ENCODE measurements around the gene ANKRD27.

ANKRD27 gene

DNA sequence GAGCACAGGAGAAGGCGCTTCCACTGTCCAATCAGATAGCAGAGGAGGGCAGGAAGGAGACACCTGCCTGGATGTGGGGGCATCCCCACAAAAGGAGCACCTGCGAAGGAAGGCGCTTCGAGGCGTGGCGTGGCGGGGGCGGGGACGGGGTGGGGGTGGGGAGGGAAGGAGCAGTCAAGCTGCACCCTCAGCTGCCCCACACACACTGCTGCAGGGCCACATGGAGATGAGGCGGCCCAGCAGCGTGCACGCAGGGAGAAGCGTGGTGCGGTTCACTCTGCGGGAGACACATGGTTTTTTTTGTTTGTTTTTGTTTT is 21.4 kb downstream of the ANKRD27 start:
- DNase-seq (ENCODE audit: low read depth, low spot score) = no peak

GRCh38 chr19:32652894-32653598 is 21.9 kb downstream of the ANKRD27 start:
- peak; percentile 66 for DNase-seq (ENCODE audit: low read depth, low spot score)

GRCh38 chr19:32652331-32652730 is 22.6 kb downstream of the ANKRD27 start:
- DNase-seq (ENCODE audit: low read depth, low spot score) = peak; percentile 62

DNA sequence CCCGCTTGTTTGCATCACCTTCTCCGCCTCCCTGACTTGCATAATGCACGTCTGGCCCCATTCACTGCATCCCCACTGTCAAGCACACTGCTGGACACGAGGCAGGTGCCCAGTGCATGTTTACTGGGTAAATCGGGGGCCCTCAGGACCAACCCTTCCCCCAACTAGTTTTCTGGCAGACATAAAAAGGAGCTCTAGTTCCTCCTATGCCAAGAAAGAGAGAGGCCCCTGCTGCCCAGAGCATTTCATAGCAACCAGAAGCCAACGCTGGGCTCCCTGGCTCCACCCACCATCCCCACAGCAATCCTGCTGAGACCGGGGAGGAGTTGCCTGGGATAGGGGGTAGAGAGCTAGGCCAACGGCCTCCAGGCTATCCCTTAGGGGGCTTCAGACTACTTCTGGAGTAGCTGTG is 23.2 kb downstream of the ANKRD27 start:
- DNase-seq (ENCODE audit: low read depth, low spot score) = peak; percentile 95

DNA sequence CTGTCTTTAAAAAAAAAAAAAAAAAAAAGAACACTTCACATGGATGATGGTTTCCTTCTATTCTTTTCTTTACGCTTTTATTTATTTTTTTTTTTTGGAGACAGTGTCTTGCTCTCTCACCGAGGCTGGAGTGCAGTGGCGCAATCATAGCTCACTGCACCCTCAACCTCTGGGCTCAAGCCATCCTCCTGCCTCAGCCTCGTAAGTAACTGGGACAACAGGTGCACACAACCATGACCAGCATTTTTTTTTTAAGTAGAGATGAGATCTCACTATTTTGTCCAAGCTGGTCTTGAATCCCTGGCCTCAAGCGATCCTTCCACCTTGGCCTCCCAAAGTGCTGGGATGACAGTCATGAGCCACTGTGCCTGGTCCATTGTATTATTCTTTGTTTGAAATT is 24.3 kb downstream of the ANKRD27 start:
- no peak for DNase-seq (ENCODE audit: low read depth, low spot score)

DNA sequence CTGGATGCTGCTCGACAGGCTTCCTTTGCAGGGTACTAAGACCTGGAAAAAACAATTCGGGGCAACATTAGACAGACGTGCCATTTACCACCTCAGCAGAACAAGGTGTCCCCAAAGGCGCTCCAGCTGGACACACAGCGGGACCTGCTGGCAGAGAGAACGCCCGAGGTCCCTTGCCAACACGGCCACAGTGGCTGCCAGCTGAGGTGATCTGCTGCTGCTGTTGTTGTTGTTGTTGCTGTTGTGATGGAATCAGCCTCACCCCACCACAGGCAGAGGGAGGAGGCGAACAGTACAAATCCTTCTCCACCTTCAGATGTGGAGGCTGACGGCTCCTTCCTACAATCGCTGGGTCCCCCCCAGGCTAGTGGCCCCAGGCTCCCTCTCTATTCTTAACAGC is 25.2 kb downstream of the ANKRD27 start:
- no peak for DNase-seq (ENCODE audit: low read depth, low spot score)

DNA sequence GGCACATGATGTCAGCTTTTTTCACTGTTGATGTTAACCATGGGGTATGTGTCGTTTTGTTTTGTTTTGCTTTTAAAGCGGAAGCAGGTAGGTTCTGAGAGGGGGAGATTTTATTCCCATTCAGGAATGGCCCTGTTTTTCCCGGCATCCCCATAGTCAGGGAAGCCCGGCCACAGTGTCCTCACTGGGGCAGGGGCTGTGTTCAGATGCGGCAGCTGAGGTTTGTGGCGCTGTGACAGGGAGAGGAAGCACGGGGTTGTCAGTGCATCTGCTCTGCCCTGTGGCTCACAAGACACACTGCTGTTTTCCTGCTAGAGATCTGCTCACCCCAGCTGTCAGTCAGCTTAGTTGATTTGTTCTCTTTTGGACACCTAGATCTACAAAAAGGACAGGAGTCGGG is 27.6 kb downstream of the ANKRD27 start:
- DNase-seq (ENCODE audit: low read depth, low spot score) = no peak

- no peak for DNase-seq (ENCODE audit: low read depth, low spot score)
Measured at GRCh38 chr19:32646556-32646955, 28.4 kb downstream of the ANKRD27 start.

DNA sequence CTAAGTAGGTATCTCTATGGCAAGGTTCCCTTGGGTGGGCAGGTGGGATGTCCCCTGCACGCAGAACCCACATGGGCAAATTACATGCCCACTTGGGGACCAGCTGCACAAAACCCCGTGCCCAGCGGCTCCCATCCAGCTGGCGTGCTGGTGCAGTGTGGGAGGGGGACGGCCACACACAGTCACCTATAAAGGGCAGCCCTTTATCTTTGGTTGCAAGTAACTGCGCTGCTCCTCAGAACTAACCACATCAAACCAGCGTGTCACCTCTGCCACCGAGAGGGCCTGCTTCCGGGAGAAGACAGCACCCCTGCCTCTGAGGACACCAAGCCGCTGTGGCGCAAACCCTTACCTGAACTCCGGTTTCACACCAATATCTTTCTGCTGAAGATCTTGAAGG is 32.2 kb downstream of the ANKRD27 start:
- no peak for DNase-seq (ENCODE audit: low read depth, low spot score)

DNA sequence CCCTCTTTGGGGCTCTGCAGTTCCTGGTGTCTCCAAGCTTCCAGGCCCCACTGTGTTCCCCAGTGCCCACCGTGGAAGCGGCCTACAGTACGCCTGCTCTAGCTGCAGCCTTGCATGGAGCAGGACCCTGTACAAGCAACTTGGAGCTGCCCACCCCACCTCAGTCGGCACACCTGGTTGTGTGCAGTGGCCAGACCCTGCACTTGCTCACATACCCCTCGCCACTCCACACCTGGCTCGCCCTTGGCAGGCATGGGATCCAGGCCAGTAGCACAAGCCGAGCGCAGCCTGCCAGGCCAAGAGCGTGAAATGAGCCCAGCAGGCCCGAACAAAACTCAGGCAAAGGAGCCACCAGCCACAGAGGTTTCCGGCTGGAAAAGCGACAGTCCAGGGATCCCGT is 36.4 kb downstream of the ANKRD27 start:
- DNase-seq (ENCODE audit: low read depth, low spot score) = no peak

GRCh38 chr19:32637480-32637879 is 37.5 kb downstream of the ANKRD27 start:
- no peak for DNase-seq (ENCODE audit: low read depth, low spot score)

DNA sequence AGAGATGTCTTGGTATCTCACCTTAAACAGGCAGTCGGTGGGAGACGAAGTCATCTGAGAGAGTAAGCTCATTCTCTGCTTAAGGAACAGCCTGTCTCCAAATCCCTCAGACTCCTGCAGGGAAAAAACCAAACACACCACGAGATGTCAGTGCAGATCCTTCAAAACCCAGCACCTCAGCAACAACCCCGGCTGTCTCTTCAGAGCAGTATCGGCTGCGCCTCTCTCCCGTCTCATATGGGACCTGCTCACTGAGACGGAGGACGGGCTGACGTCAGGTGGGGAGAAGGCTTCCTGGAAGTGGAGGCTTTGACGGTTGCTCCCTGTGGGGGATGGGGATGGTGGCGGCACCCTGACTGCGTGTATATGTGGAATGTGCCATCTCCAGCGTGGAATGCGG is 43.6 kb downstream of the ANKRD27 start:
- peak; percentile 37 for DNase-seq (ENCODE audit: low read depth, low spot score)

DNA sequence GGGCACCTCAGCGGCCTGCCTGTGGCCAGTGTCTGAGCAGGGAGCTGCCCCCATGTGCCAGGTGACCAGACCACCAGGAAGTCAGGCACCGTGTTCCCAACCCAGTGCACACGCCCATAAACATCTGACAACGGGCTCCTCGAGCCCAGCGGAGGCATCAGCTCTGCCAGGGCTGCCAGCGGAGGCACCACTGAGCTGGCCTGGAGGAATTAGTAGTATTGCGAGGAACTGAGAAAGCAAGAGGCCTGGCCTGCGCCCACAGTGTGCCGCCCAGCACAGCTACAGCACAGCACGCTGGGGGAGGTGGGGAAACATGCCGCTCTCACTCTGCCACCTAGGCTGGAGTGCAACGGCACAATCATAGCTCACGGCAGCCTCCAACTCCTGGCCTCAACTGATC is 44.6 kb downstream of the ANKRD27 start:
- peak; percentile 3 for DNase-seq (ENCODE audit: low read depth, low spot score)

DNA sequence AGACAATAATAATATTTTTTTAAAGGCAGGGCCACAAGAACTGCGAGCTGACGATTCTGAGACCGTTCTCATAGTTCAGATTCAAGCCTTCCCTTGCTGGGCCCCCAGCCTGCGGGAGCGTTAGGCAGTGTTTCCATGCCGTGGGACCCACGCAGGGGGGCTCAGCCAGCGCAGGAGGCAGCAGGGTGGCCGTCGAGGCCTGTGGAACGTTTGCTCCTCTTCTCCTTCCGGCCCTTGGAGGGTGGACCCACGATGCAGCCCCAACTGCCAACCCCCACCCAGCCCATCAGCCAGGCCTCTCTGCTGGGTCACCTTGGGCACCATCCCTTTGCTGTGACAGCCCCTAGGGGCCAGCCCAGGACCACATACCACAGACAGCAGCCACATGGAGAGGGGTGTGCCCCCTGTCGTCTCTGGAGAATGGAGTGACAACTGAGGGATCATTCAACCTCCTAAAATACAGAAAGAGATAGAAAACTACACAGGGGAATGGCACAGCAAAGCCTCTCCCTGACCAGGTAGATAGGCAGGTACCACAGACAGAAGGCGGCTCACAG is 47.2 kb downstream of the ANKRD27 start:
- DNase-seq (ENCODE audit: low read depth, low spot score) = no peak

DNA sequence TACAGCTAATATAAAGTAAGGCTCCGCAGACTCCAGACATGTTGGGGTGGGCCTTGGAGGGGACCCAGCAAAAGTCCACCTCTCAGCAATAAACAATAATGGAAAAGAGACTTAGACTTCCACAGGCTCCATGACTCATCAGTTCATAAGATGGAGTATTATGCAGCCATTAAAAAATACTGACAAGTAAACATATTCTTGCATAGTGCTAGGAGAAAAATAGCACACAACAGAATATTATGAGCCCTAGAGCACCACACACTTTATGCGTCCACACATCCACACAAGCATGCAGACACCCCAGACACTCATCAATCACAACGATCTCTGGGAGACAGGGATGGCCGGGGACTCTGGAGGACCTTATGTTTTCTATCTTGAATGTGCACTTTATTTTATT is 48.0 kb downstream of the ANKRD27 start:
- no peak for DNase-seq (ENCODE audit: low read depth, low spot score)

DNA sequence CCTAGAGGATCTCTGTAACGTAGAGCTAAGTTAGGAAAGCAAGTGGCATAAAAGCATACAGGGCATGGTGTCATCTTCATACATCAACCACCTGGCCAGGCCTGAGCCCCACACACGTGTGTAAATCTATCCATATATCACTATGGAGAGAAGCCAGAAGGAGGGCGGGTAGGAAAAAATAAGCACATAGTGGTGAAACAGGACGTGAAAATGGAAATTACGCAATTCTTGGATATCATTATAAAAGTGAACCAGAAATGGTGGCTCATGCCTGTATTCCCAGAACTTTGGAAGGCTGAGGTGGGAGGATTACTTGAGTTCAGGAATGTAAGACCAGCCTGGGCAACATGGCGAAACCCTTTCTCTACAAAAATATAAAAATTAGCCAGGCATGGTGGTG is 50.6 kb downstream of the ANKRD27 start:
- no peak for DNase-seq (ENCODE audit: low read depth, low spot score)

DNA sequence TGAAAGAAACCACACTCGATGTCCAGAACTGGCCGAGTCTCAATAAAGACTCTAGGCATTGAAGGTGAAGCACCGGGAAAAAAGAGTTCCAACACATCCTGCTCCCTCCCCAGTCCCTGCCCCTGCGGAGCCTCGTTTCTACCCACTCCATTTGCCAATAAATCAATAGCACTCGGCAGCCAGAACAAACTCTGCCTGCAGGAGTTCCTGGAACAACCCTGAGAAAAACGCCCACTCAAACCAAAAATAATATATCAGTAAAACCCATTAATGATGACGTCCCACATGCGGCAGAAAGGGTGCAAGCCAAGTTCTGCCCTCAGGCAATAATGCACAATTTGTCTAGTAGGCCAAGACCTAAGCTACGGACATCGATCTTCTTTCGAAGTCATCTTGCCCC is 53.0 kb downstream of the ANKRD27 start:
- no peak for DNase-seq (ENCODE audit: low read depth, low spot score)

GRCh38 chr19:32619051-32619685 is 55.8 kb downstream of the ANKRD27 start:
- no peak for DNase-seq (ENCODE audit: low read depth, low spot score)

GRCh38 chr19:32615569-32615968 is 59.4 kb downstream of the ANKRD27 start:
- no peak for DNase-seq (ENCODE audit: low read depth, low spot score)

DNA sequence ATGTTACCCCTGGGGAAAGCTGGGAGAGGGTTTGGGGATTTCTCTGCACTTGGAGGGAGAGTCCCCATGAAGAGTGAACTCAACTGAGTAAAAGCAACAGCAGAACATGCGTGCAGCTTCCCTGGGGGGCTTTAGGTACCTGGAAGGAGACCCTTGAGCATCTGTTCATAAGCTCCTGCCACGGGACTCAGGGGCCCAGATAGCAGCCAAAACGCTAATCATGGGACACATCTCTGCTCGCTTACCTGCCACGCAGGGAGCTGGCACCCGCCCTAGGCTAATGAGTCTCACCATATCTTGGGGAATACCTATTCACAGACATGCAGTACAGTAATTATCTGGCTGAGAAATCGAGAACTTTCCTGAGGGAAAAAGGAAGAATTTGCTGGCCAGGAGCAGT is 60.1 kb downstream of the ANKRD27 start:
- DNase-seq (ENCODE audit: low read depth, low spot score) = no peak

GRCh38 chr19:32613008-32613407 is 62.0 kb downstream of the ANKRD27 start:
- DNase-seq (ENCODE audit: low read depth, low spot score) = no peak

DNA sequence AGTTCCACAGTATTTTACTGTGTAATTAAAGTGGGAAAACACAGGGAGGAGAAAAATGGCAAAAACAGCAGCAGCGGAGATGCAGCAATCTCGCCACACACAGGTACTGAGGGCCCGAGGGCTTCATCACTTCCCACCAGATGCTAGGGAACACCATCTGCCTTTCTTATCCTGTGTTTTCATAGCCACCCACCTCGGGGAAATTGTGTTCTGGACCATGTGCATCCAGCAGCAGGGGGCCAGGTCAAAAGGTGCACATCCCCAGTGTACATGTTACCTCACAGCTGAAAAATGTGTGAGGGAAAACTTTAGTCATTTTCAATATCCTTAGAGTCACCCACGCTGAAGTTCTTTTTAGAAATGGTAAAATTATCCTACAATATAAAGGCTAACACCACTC is 63.8 kb downstream of the ANKRD27 start:
- DNase-seq (ENCODE audit: low read depth, low spot score) = no peak

DNA sequence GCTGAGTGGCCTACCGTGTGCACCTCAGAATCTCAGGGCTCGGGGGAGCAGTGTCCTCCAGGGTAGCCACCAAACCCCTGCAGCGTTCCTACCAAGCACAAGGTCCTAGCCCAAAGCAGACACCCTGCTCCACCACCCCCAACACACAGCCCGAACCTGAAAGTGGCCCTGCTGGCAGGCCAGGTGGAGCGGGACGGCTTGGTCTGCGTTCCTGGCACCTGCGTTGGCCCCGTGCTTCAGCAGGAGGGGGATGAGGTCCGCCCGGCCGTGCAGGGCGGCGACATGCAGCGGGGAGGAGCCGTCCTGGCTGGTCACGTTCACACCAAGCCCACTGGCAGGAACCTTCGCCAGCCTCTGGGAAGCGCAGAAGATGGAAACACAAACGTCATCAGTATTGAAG is 67.5 kb downstream of the ANKRD27 start:
- no peak for DNase-seq (ENCODE audit: low read depth, low spot score)

- DNase-seq (ENCODE audit: low read depth, low spot score) = no peak
Measured at GRCh38 chr19:32606289-32606688, 68.7 kb downstream of the ANKRD27 start.

Data from ELF-1 (cell line).